NB4 (cell line): Measurements from ENCODE around the gene KNOP1.
A peak's percentile ranks its signal among the peaks of the same experiment; 100 is the strongest.
"Not testable (repeated sequence)": the region's sequence is repeated elsewhere in the genome, so short reads cannot be mapped to it uniquely, and the experiment has no call there.

Experiments used
- DNase-seq: peaks from one replicate; pipeline ENCODE4 v3.0.0; 2010; ENCODE audit warnings: low read depth
- H3K4me3 ChIP-seq: one replicate; pipeline ENCODE4 v1.5.1; 2011; ENCODE audit warnings: mild to moderate bottlenecking, low read depth, low read length, moderate library complexity
- MAX ChIP-seq: IDR thresholded peaks from 2 replicates; pipeline ENCODE4 v1.6.1; 2011; ENCODE audit warnings: low read depth, low read length
- MYC ChIP-seq: IDR thresholded peaks from 2 replicates; pipeline ENCODE4 v1.6.1; 2011; ENCODE audit warnings: low read depth, low read length
- POLR2A ChIP-seq: IDR thresholded peaks from 2 replicates; pipeline ENCODE4 v1.6.1; 2011; ENCODE audit warnings: mild to moderate bottlenecking; ENCODE audit not compliant: insufficient read length; ENCODE audit errors: extremely low read depth
- TF ChIP-seq, protein P1 (sequence below): IDR thresholded peaks from one replicate; pipeline ENCODE4 v1.5.1; 2012; ENCODE audit warnings: low read depth, low read length

Gene KNOP1

GRCh38 chr16:19685176-19685575, 32.9 kb downstream of the KNOP1 start:
- no peak for TF ChIP-seq MYC
- no peak for DNase-seq
- no peak overlapping the region for H3K4me3 ChIP-seq

DNA sequence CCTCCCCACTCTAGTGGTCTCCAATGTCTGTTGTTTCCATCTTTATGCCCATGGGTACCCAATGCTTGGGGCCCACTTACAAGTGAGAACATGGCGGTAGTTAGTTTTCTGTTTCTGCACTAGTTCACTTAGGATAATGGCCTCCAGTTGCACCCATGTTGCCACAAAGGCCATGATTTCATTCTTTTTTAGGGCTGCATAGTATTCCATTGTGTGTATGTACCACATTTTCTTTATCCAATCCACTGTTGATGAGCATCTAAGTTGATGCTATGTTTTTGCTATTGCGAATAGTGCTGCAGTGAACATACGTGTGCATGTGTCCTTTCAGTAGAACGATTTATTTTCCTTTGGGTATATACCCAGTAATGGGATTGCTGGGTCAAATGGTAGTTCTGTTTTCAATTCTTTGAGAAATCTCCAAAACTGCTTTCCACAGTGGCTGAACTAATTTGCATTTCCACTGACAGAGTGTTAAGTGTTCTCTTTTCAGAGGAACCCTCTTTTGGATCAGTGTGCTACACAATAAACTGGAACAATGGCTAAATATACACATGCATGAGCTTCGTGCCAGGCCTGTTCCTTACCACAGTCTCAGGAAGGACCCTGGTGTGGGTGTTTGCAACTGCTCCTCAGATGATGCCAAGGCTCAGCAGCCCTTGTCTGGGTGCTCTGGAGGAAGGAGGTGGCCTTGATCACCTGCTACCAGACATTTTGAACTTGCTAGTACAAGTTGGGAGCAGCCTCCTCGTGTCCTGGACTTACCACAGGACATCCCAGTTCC, 34.4 kb downstream of the KNOP1 start:
- no peak for TF ChIP-seq MYC
- TF ChIP-seq POLR2A, result no peak
- TF ChIP-seq, protein P1, sequence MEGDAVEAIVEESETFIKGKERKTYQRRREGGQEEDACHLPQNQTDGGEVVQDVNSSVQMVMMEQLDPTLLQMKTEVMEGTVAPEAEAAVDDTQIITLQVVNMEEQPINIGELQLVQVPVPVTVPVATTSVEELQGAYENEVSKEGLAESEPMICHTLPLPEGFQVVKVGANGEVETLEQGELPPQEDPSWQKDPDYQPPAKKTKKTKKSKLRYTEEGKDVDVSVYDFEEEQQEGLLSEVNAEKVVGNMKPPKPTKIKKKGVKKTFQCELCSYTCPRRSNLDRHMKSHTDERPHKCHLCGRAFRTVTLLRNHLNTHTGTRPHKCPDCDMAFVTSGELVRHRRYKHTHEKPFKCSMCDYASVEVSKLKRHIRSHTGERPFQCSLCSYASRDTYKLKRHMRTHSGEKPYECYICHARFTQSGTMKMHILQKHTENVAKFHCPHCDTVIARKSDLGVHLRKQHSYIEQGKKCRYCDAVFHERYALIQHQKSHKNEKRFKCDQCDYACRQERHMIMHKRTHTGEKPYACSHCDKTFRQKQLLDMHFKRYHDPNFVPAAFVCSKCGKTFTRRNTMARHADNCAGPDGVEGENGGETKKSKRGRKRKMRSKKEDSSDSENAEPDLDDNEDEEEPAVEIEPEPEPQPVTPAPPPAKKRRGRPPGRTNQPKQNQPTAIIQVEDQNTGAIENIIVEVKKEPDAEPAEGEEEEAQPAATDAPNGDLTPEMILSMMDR, result no peak
- TF ChIP-seq MAX, result no peak
- no peak for DNase-seq
- no peak overlapping the region for H3K4me3 ChIP-seq

DNA sequence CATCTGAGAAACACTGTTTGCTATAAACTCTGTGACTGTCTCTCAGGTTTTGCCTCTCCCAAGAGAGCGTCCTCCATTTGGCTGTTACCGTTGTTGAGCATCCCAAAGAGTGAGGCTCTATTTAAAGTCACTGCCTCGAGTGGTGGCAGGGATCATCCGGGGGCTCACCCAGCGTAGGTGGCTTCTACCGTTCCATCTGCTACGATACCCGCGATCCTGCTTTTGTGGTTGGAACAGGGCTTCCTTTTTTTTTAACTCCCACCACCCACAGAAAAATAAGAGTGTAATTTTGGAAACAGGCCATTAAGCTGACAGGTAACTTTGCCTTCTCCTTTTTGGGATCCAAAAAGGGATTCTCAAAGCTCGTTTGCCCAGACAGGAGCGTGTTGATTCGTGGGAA, 36.4 kb downstream of the KNOP1 start:
- TF ChIP-seq MAX (no peak), MYC (no peak), POLR2A (no peak)
- TF ChIP-seq, protein P1, result no peak
- H3K4me3 ChIP-seq, result no peak overlapping the region
- DNase-seq, result no peak

DNA sequence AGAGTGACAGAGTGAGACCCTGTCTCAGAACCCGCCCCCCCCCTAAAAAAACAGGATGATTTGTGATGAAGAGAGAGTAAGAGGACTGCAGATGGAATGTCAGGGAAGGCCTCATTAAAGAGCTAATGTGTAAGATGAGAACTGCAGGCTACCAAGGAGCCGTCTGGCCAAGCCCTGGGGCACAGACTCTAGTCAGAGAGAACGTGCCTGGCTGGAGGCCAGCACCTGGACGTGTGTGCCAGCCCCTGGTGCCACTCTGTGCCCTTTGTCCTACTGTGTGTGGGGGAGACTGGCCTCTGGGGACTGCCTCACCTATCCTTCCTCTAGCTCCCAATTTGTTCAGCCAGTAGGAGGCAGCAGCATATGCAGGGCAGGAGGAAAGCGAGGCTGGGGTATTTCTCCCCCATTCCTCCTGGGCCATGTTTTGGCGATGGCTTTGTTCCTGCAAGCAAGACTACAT, 37.1 kb downstream of the KNOP1 start:
- no peak overlapping the region for H3K4me3 ChIP-seq
- no peak for DNase-seq
- TF ChIP-seq, protein P1, result peak; percentile 4
- TF ChIP-seq POLR2A (no peak), MYC (no peak), MAX (no peak)

DNA sequence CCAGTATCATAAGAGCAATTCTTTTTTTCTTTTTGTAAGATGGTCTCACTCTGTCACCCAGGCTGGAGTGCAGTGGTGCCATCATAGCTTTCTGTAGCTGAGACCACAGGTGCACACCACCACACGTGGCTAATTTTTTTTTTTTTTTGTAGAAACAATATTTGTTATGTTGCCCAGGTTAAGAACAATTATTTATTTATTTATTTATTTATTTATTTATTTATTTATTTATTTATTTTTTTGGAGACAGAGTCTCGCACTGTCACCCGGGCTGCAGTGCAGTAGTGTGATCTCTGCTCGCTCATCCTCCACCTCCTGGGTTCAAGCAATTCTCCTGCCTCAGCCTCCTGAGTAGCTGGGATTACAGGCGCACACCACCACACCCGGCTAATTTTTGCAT, 38.7 kb downstream of the KNOP1 start:
- not testable (repeated sequence) for DNase-seq, H3K4me3 ChIP-seq

DNA sequence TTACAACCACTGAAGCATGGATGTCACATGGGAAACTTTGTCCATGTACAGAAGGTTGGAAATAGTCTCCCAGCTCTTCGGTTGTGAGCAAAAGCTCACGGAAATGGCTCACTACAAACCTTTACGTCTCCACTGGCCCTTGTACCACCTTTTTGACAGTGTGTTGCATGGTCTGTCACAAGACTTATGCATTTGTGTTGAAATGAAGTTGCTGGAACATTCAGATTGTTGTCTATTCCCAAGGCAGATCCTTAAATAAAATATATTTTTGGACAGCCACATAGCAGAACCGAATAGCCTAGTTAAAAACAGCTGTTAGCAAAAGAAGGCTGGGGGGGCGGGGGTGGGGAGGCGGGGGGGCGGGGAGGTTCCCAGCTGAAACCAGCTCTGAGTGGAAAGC, 39.2 kb downstream of the KNOP1 start:
- DNase-seq, result no peak
- H3K4me3 ChIP-seq, result no peak overlapping the region
- TF ChIP-seq, protein P1, result no peak
- TF ChIP-seq POLR2A (no peak), MAX (no peak), MYC (no peak)

DNA sequence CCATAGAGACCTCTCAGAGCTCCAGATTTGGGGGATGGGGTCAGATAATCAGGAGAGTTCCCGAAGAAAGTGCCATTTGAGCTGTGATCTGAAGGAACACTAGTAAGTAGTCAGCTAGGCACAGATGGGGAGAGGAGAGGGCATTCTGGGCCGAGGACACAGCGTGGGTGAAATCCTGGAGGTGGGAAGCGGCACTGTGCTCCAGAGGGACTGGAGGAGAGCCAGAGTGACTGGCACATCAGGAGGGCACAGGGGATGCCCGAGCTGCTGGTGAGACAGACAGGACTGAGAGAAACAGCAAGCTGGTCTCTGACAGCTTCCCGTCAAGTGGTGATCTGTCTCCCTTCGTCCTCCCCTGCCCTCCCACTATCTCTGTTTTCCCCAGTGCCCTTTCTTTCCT, 40.6 kb downstream of the KNOP1 start:
- H3K4me3 ChIP-seq, result no peak overlapping the region
- TF ChIP-seq MAX (no peak), POLR2A (no peak), MYC (no peak)
- TF ChIP-seq, protein P1, result no peak
- no peak for DNase-seq
